Tongue (tissue), 2 donors: Measurements from ENCODE around the gene KCNF1. TPM values are rescaled to one million over a fixed set of nuclear protein-coding genes. Genes with fewer than 3 reads are reported as not detected.

Experiments used
- DNase-seq: peaks from one replicate; pipeline ENCODE4 v3.0.0-alpha.2; 2015
- total RNA-seq: library from RNA; depleted of rRNA; stranded (reverse); fragments of >200 nt; gene quantifications from one replicate; pipeline ENCODE4 v1.2.3, GENCODE V29; 2014

Gene KCNF1, protein sequence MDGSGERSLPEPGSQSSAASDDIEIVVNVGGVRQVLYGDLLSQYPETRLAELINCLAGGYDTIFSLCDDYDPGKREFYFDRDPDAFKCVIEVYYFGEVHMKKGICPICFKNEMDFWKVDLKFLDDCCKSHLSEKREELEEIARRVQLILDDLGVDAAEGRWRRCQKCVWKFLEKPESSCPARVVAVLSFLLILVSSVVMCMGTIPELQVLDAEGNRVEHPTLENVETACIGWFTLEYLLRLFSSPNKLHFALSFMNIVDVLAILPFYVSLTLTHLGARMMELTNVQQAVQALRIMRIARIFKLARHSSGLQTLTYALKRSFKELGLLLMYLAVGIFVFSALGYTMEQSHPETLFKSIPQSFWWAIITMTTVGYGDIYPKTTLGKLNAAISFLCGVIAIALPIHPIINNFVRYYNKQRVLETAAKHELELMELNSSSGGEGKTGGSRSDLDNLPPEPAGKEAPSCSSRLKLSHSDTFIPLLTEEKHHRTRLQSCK
- total RNA-seq: 1.3 TPM

DNA sequence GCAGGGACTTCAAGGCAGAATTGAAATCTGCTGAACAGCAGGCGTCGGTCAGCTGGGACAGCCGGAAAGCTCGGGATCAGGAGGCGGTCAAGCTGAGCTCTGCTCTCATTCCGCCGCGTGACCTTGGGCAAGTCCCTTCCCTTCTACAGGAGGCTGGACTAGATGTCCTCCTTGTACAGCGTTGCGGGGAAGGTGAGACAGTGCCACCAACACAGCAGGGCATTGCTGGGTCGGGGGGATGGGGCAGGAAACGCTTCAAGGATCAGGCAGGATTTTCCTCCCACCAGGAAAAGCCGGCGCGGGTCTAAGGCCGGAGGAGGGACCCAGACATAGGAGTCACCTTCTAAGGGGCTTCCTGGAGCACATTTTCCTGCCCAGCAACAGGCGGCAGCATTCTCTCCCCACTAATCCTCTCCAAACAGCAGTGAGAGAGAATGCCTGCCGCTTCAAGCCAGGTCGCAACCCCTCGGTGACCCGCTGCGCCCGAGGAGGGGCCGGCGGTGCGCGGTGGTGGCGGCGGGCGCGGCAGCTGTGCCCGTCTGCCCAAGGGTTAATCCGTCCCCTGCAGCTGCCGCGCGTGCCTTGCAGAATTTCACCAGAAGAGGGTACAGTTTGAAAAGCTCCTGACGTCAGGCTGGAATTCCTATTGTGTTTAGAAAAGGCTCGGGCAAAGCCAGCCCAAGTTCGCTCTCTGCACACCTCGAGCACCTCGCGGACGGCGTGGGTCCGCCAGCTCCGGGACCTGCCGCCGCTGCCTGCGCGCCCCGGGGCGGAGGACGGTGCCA, at the start of gene KCNF1:
Gene KCNF1, plus strand, starts transcription at position 644 of the 785 bp plus-strand sequence. CDS start 493 bp downstream, outside the sequence.
- peak; percentile 90 for DNase-seq

DNA sequence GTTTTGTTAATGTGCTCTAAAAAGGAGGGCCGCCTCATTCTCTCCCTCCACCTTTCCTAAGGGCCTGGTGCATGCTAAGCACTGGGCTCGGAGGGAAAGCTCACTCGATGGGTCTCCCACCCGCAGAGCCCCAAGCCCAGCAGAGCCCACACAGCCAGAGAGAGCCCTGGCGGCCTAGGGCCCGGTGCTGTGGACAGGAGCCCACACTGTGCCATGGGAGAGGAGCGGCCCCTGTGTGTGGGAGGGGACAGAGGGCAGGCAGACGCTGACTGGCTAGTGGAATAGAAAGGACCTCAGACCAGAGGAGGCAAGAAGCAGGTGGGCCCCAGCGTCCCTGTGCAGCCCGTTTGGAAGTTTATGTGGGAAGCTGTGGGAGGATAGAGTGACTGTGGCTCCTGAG, 49.4 kb upstream of the KCNF1 start:
- DNase-seq: no peak

DNA sequence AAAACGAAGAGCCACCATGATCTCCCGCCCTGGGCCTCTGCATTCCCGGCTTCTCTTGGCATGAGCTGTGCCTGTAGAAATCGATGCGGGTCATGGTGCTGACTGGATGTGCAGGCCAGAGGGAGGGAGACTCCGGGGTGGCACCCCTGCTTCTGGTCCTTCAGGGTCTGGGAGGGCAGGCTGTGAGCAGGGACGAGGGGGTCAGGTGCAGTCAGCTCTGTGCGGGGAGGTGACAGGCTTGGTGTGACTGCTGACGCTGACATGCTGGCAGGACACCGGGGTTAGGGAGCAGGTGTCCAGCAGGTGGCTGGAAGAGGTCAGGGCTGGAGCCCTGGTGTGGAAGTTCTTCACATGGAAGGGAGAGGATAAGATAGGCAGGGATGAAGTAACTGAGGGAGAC, 48.7 kb upstream of the KCNF1 start:
- no peak for DNase-seq

DNA sequence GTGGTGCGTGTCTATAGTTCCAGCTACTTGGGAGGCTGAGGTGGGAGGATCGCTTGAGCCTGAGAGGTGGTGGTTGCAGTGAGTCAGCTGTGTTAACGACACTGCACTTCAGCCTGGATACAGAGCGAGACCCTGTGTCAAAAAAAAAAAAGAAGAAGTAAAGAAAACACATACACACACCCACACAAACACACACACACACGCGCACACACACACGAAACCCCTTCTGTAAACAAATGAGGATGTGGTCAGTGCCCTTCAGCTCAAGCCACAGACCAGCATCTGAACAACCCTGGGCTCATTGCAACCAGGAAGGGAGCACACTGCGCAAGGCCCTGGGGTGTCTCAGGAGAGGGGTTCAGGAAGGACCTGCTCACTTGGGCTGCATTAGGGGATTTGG, 47.9 kb upstream of the KCNF1 start:
- DNase-seq: no peak

DNA sequence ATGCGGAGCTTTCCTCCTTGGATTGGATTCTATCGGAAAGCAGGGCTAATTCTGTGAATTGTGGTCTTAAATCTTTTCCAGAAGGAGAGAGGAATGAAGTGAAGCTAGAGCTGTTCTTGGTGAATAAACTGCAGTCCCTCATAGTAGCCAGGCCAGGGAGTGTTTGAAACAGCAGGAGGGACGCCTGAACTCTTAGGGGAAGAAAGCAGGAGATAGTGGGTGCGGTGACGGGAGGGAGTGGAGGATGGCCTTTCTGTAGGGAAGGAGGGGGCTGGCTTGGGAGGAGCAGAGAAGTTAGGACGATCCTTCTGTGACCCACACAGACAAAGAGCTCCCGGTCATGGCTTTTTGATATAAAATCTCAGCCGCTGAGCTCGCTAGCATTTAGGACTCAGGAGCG, 47.5 kb upstream of the KCNF1 start:
- no peak for DNase-seq

DNA sequence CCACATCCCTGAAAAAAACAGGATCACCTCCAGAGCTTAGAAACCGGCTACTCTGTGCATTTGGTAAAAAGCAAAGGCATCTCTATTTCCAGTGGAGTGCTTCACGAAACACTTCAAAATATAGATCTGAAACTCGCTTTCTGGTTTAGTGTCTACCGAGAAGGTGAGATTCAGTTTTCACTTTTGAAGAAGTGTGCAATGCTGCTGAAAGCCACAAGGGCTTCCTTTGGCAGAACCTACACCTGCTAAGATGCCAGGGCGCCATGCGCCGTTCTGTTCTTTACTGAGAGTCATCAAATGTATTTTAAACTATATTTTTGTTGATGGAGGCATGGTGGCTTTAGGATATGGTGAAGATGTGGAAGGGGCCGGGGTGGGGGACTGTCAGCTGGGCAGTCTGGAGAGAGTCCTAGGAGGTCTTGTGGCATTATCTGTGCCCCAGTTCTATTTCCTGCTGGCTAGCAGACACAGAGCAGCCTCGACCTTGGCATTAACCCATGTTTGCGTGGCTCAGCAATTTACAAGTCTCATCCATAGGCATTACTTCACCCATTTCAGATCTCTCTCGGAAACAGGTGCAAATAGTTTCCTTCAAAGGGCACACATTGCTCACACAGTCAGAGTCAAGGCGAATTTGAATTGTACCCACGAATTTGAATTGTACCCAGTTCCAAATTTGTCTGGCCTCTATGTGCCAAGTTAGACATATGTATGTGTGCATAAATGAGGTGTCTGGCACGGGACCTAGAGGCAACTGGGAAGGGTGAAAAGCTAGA, 46.7 kb upstream of the KCNF1 start:
- peak; percentile 37 for DNase-seq

DNA sequence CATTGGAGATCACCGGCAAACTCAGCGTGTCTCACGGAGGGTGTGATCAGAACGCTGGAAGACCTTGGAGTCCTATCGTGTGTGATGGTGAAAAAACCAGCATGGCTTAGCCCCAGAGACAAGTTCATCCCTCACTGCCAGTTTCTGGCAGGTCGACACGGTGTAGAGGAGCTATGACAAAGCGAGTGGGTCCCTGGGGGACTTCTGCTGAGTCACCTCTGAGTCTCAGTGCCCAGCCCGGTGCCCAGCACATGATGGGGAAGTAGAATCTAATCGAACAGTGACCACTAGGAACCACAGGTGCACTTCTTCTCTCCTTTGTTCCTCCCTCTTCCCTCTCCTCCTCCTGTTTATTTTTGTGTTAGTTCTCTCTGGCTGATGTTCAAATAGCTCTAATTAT, 45.9 kb upstream of the KCNF1 start:
- DNase-seq: no peak

DNA sequence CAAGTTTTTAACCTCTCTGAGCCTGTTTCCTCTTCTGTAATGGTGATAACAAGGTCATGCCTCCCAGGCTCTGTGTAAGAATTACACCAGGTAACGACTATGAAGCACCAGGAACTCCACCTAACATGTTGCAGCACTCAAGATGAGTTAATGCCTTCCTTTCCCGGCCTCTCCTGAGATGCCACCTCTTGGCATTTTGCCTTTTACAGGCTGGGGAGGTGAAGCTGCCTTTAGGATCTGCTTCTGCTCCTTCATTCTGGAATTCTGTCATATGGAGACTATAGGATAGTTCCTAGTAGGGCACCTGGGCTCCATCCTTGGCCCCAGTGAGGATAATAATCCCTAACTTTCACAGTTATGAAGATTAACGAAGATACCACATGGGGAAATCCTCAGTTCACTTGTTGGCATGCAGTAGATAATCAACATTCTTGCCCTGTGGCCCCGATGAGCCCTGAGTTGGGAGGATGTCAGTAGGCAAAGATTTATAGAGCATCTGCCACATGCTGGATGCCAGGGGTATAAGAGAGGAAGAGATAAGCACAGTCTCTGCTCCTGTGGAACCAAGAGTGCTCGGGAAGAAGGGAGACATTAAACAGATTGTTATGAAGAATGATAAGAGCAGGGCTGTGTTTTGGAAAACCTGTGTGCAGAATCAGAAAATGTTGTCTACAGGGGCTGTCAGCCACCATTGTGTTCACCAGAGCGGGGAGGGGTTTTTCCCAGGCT, 43.9 kb upstream of the KCNF1 start:
- no peak for DNase-seq

DNA sequence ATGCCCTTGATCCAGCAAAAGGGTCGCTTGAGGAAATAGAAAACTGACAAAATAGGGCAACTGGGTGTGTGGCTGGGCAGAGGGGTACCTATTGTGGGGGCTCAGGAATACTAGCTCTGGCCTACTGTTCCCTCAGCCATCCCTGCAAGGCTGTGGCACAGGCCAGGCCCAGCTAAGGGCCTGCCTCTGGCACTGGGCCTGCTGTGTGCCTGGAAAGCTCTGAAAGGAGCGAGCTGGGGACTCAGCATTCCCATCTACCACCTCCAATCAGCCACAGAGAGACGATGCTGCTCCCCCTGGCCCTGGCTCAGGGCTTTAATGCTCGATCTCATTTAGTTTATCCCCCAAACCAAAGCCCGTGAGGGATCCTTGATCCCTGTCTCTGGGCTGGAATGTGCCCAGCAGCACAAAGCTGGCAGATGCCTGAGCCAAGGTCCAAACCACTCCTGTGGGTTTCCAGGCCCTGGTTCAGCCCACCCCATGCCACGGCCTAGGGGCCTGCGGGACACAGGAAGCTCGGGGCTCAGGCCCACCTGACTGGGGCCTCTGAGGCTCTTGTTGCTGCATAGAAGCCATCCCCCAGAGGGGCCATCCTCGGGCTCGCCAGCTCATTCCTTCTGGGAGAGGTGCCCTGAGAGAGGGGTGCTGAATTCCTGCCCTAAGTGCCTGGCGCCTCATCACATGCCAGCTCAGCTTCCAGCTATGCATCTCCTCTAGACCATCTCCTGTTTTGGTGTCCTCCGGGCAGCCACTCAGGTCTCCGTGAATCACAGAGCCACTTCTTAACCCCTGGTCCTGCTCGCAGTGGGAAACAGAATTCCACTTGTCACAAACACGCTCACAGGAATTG, 43.0 kb upstream of the KCNF1 start:
- peak; percentile 38 for DNase-seq

DNA sequence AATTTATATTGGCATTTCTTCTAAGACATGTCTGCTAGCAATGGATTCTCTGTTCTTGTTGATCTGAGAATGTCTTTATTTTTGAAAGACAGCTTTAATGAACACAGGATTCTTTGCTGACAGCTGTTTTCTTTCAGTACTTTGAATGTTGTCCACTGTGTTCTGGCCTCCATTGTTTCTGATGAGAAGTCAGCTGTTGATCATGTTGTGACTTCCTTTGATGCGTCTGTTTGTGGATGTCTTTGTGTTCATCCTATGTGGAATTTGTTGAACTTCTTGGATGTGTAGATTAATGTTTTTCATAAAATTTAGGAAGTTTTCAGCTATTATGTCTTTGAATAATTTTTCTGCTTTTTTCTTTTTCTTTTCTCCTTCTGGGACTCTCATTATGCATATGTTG, 39.8 kb upstream of the KCNF1 start:
- DNase-seq: no peak

DNA sequence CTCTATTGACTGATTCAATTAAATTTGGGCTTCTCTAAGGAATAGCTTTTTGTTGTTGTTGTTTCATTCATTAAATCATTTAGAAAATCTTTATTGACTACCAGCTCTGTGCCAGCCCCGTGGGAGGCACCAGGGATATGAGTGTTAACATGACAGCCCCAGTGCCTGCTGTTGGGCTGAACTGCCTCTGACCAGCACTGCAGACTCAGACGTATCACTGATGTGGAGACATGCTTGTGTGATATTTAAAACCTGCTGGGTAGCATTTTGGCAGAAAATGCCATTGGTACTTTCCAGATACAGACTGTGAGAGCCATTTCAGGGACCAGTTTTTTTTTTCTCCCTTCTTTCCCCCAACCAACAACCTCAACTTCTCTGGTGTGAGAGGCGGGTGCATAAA, 38.6 kb upstream of the KCNF1 start:
- DNase-seq: no peak

DNA sequence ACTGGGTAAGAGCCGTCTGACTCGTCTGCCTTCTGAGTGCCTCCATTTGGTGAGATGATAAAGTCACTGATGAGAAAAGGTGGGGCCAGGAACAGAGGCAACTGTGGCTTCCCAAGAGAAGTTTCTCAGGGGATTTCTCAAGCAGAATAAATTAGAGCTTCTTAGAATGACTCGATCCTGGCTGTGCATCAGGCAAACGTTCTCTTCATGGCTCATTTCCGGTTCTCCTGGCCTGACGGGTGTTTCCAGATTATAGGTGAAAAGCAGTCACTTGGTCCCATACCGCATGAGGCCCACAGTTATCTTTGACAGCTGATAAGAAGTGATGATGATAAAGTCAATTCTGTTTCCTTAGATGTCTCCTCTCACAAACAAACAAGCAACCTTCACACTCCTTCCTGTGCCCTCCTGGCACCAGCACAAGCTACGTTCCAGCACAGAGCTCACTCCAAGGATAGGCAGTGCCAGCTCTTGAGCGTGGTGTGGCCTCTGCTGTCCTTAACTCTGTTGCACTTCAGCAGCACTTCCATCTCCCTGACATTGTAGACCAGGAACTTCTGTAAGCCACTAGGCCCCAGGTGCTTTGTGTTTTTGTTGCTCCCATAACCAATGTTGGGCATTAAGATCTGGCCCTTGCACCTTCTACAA, 37.8 kb upstream of the KCNF1 start:
- no peak for DNase-seq

DNA sequence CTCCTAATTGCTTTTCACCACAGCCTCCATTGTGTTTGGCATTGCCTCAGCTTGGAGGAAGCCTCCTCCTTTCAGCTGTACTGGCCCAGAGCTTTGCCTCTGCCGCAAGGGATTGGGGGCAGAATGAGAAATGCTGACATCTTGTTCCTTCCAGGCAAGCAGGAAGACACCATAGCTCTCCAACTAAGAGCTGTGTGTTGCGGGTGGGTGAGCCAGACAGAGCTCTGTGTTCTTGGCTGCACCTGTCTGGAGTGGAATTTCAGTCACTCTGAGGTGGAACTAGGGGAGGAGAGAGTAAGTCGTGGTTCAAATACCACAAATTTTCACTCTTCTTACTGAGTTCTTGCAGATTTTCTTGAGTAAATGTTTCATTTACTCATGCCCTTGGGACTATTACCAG, 36.6 kb upstream of the KCNF1 start:
- DNase-seq: no peak

DNA sequence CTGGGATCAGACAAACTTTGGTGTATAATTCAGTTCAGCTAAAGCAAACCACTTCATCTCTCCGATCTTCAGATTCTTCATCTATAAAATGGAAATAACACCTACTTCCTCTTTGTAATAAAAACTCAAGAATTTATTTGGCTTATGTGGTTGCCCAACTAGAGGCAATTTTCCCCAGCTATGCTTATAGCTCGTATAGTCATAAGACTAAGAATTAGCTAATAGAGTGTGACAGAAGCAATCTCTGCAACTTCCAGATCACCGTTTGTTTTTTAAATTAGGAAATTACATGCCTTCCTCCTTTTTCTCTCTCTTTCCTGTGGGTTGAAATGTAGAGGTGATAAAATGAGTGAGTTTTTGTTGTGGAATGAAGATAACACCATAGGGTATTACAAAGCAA, 35.3 kb upstream of the KCNF1 start:
- no peak for DNase-seq

DNA sequence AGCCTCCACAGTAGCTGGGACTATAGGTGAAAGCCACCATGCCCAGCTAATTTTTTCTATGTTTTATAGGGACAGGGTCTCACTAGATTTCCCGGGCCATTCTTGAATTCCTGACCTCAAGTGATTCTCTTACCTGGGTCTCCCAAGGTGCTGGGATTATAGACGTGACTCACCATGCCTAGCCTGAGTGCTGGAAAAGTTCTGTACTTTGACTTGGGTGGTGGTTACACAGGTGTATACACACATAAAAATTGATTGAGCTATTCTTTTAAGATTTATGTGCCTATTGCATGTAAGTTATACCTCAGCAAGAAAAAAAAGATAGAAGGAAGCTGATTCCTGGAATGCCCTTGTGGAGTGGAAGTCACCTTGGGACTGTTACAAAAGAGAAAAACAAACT, 34.8 kb upstream of the KCNF1 start:
- DNase-seq: no peak

DNA sequence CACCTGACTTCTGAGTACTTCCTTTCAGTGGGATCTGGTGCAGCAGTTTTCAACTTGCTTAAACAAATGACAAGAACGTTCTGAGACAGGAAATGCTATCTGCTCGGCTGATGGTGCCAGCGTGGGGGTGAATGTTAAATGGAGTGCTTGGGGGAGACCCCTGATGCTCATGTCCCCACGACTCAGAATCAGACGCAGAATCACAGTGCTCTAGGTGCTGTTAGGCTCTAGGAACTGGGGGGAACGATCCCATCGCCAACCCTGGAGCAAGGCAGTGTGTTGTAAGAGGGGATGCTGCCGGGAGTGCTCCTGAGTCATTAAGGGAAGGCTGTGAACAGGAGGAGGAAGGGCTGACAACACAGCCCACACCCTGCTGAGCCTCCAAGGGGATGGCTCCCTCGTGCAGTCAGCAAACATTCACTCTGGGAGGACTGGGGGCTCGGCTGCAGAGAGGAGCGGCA, 34.1 kb upstream of the KCNF1 start:
- no peak for DNase-seq

DNA sequence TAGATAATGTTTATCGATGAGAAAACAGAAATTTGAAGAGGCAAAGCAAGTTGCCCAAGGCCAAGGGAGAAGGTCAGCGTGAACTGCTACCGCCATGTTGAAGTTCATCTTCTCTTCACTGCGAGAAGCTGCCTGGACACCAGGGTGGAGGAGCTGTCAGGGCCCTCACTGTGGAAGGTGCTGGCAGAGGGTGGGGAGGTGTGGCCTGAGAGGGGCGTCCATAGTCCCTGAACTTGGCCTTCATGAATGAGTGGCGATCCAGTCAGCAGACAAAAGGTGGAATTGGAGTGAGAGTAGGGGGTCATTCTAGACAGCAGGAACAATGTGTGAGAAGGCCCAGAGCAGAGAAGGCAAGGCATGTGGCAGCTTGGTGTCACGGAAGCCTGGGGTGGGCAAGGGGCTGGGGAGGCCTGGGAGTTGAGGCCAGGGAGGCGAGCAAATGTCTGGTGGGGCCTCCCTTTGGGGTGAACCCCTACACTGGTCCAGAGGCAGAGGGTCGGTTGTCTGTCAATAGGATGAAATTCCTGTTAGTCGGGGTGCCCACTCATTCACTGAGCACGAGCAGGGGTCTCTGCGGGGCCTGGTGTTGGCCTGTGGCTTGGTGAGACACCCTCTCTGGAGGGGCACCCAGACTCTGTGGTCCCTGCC, 33.3 kb upstream of the KCNF1 start:
- DNase-seq: no peak

DNA sequence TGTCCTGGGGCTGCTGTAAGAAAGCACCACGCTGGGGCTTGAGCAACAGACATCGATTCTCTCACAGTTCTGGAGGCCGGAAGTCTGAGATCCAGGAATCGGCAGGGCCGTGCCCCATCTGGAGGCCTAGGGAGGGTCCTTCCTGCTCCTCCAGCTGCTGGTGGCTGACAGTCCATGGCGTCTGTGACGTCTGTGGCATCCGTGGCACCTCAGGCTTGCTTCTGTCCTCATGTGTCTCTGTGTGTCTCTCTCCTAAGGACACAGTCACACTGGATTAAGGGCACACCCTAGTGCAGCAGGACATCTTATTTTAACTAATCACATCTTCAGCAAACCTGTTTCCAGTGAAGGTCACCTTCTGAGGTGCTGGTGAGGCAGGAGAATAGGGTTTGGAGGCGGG, 32.6 kb upstream of the KCNF1 start:
- no peak for DNase-seq

DNA sequence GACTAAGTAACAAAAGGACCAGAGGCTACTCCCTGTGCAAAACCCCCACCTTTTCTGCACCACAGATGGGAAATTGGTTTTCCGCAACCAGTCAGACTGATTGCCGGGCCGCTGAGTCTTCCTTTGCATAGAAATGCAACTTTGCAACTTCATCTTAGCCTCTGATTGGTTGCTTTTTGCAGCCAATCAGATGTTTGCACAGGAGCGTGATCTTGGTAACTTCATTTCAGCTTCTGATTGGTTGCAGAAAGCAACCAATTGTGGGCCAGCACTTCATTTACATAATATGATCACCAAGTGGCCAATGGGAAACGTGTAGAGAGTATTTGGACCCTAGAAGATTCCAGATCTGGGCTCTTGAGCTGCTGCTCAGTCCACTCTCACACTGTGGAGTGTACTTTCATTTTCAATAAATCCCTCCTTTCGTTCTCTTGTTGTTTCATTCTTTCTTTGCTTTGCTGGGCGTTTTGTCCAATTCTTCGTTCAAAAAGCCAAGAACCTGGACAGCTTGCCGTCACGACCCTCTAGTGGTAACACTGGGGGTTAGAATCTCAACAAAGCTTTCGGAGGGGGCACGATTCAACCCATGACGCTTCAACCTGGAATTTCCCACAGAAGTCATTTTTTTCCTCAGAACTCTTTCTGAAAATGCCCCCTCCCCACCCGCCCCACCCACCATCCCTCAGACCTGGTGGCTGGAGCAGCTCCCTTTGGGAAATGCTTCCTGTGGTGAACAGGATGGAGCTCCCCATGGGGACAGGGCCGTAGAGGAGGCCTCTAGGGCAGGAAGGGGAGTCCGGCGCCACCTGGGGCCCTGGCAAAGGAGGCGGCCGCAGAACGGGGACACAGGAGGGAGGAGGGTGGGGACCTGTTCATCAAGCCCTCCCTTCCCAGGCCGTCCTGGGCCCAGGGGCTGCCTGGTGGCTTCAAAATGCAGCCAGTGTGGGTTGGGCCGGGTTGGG, 31.8 kb upstream of the KCNF1 start:
- no peak for DNase-seq
